NOMO-1 treated with DMSO at 0.1 percent for 48 hours (cell line): ENCODE data around the gene CEACAM7.

Source experiments
- DNase-seq: peaks from one replicate; lab custom pipeline; 2025; ENCODE audit not compliant: unreplicated experiment; lab: John Stamatoyannopoulos, UW

CEACAM7 gene

GRCh38 chr19:41700381-41701195, 12.5 kb upstream of the CEACAM7 start:
- no peak for DNase-seq

DNA sequence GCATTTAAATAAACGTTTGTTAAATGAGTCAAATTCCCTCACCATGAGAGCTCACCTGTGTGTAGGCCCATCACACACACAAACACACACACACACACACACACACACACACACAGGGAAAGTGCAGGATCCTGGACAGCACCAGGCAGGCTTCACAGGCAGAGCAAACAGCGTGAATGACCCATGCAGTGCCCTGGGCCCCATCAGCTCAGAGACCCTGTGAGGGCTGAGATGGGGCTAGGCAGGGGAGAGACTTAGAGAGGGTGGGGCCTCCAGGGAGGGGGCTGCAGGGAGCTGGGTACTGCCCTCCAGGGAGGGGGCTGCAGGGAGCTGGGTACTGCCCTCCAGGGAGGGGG, 11.9 kb upstream of the CEACAM7 start:
- no peak for DNase-seq

- DNase-seq = no peak
These were observed 11.3 kb upstream of the CEACAM7 start for GRCh38 chr19:41699231-41699967.

GRCh38 chr19:41698746-41699230, 10.7 kb upstream of the CEACAM7 start:
- DNase-seq = peak; percentile 95

GRCh38 chr19:41697198-41697855, 9.3 kb upstream of the CEACAM7 start:
- DNase-seq = no peak

DNA sequence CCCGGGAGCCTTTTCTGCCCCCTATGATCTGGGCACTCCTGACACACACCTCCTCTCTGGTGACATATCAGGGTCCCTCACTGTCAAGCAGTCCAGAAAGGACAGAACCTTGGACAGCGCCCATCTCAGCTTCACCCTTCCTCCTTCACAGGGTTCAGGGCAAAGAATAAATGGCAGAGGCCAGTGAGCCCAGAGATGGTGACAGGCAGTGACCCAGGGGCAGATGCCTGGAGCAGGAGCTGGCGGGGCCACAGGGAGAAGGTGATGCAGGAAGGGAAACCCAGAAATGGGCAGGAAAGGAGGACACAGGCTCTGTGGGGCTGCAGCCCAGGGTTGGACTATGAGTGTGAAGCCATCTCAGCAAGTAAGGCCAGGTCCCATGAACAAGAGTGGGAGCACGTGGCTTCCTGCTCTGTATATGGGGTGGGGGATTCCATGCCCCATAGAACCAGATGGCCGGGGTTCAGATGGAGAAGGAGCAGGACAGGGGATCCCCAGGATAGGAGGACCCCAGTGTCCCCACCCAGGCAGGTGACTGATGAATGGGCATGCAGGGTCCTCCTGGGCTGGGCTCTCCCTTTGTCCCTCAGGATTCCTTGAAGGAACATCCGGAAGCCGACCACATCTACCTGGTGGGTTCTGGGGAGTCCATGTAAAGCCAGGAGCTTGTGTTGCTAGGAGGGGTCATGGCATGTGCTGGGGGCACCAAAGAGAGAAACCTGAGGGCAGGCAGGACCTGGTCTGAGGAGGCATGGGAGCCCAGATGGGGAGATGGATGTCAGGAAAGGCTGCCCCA, 8.5 kb upstream of the CEACAM7 start:
- peak; percentile 5 for DNase-seq

GRCh38 chr19:41695745-41696144, 7.7 kb upstream of the CEACAM7 start:
- no peak for DNase-seq

- no peak for DNase-seq
These were observed 7.0 kb upstream of the CEACAM7 start for GRCh38 chr19:41694831-41695635.

GRCh38 chr19:41694196-41694595, 6.1 kb upstream of the CEACAM7 start:
- no peak for DNase-seq

DNA sequence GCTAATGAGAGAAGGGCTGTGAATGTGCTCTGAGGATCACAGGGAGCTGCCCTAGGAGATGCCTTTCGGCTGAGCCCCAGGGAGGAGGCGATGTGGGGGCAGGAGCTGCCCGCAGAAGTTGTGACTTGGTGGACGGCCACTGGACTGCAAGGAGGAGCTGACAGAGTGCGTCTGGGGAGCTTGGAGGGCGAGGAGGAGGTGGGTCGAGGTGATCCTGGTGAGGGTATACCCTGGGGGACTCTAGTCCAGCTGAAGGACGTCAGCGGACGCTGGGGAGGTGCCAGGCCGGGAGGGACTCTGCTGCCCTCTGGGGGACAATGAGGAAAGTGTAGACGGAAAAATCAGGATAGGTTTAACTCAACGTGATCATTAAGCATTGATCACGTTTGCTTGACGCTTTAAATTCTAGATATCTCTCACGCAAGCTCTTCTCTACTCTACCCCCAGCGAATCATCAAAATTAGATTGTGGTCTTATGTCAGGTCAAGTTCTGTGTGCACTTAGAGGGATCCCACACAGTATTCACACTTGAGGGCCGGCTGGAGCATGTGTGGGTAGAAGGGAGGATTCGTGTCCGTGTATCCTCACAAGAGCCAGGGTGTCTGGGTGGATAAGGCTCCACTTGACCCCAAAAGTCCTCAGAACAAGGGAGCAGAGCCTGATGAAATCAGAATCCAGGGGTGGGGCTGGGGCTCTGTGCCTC, 3.3 kb upstream of the CEACAM7 start:
- peak; percentile 7 for DNase-seq

- DNase-seq = no peak
These were observed 2.7 kb upstream of the CEACAM7 start for GRCh38 chr19:41690801-41691065.

DNA sequence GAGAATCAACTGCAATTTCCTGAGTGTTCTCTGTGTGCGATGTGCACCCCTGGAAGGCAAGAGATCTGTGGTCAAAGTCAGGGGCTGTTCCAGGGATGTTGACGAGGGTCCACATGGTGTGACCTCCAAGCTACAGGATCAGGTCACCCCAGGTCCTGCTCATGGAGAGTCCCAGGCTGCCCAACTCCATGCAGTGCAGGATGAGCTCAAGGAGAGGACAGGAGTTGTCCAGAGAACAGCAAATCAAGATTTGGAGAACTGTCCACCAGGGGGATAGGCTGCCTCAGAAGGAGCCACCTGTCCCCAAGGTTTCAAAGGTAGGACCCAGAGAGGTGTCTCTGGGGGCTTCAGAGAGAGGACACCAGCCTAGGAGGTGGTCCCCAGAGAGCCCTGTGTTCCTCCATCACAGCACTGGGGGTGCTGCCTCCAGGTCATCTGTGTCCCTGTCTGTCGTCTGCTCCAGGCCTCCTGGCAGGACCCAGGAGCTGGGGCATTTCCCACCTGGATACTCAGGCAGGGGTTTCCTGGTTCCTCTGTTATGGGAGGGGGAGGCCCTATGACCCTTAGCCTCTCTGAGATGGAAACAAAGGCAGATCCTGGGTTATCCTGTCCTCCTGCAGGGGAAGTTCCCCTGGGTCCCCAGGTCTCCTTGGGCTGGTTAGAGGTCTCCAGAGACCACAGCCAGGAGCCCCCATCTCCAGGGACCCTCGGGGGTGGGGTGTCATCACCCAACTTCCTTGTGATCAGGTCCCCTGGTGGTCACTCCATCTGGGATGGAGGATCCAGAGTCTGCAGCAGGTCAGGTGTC, 2.1 kb upstream of the CEACAM7 start:
- no peak for DNase-seq

DNA sequence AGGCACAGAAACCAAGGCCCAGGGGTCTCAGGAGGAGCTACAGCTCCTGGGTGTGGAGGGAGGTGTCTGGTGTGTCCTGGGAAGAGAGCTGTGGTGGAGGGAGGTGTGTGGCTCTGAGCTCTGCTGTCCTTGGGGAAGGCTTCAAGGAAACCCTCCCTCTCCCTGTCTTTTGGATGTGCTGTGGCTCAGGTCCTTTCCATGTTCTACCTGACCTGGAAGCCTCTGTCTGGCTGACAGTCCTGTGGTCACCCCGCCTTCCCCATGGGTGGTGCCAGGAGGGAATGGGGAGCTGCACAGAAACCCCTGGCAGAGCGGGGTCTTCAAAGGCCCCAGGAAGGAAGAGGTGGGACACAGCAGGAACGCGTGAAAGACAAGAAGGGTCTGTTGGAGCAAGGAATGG, 617 bp upstream of the CEACAM7 start:
- no peak for DNase-seq

DNA sequence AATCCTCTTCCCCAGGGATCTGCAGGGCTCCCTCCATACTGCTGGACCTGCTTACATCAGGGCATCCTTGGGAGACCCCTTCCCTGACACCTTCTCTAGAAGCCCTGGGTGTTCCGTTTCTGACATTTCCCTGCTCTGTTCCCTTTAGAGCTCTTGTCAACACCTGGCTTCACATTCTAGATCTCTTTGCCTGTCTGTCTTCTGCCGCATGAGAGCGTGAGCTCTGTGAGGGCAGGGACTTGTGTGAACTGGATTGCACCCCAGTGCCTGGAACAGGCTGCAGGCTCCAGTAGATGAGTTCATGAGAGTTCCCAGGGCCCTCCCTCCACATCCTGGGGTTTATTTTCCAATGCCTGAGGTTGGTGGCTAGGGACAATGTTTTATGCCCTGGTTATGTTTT, 651 bp downstream of the CEACAM7 start:
- DNase-seq = no peak

DNA sequence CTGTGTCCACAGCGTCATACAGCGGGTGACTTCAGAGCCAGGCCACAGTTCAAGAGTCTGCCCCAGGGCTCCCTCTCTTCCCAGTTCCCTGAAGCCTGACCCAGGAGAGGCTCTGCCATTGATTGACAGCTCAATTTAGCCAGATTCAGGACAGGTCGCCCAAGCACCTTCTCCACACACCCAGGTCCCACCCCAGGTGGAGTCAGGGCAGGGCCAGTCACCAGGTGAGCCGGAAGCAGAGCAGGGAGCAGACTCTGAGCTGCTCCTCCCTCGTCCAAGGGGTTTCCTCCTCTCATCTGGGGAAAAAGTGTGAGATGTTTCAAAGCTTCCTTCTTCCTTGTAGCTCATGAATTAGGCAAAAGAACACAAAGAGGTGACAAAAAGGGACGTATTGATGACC, 5.6 kb downstream of the CEACAM7 start:
- no peak for DNase-seq

GRCh38 chr19:41671486-41671885, 16.6 kb downstream of the CEACAM7 start:
- no peak for DNase-seq

DNA sequence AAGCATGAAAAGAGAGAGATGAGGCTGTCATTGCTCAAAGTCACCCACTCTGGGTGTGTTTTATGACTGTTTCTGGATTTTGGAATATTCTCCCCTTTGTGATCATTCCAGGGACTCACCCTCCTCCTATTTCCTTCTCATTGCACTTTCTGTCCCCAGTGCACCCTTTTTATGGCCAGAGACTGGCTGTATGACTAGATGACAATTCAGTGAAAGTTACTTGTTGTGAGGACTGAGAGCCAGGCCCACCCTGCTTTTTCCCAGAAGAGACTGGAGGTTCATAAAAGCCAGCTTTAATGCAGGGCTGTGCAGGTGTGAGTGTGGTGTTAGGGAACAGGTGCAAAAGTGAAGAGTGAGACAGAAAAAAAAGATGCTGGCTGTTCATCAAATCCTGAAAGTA, 17.3 kb downstream of the CEACAM7 start:
- DNase-seq = no peak

DNA sequence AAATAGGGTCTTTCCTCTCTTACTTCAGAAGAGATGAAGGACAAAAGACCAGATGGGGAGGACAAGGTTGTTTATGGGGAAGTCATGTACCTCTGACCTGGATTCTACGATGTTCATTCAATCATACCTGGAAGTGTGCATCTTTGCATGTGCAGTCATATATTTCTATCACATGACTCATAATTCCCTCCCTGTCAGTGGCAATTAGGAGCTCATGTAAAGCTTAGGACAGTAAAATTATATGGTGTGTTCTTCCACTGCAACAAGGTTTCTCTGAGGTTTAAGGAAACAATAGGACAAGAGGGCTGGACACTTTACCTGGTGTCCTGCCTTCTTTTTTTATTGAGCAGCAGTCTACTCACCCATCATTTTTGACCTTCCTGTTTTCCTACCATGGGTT, 19.8 kb downstream of the CEACAM7 start:
- no peak for DNase-seq

- DNase-seq = no peak
These were observed 22.0 kb downstream of the CEACAM7 start for GRCh38 chr19:41666075-41666474.
